Panc1 (cell line): ENCODE data around the gene PRDM12. TPM values are rescaled to one million over a fixed set of nuclear protein-coding genes. Genes with fewer than 3 reads are reported as not detected.

ENCODE experiments used
- ATAC-seq: fragments of 200-7000 bp; cut with Tn5 transposase; 2 replicates; pipeline ENCODE4 v1.9.1; 2020; ENCODE audit warnings: mild to moderate bottlenecking, moderate library complexity
- BruUV-seq: library from RNA; stranded (reverse); fragments of 400-500 nt; replicated peaks from 2 replicates; lab custom pipeline; 2021; lab: Mats Ljungman, UMichigan
- CTCF ChIA-PET: fragments of 300-600 bp; sonication (Branson Sonifier 250); formaldehyde crosslinking; loops from one replicate; lab custom pipeline; 2022; ENCODE audit warnings: antibody characterized with exemption; lab: Charles Lee
- POLR2A ChIA-PET: fragments of 300-600 bp; sonication (Branson Sonifier 250); formaldehyde crosslinking; loops from one replicate; lab custom pipeline; 2022; ENCODE audit warnings: antibody characterized with exemption; lab: Charles Lee
- DNase-seq: peaks from one replicate; pipeline ENCODE4 v3.0.0-alpha.2; 2010; ENCODE audit warnings: low read depth, low spot score
- H3K27ac ChIP-seq: 2 replicates; pipeline ENCODE4 v1.5.1; 2011; ENCODE audit warnings: mild to moderate bottlenecking, low read length, inconsistent platforms
- H3K27me3 ChIP-seq: fragments of 200-500 bp; sonication (Bioruptor generic); 2 replicates; pipeline ENCODE4 v1.6.0; 2014; ENCODE audit warnings: low read length, inconsistent platforms; ENCODE audit not compliant: control insufficient read depth, insufficient read depth
- H3K36me3 ChIP-seq: fragments of 200-500 bp; sonication (Bioruptor generic); 2 replicates; pipeline ENCODE4 v1.5.1; 2014; ENCODE audit warnings: inconsistent platforms, mild to moderate bottlenecking, low read length, moderate library complexity; ENCODE audit not compliant: control insufficient read depth, insufficient read depth
- H3K4me1 ChIP-seq: 2 replicates; pipeline ENCODE4 v1.5.1; 2011; ENCODE audit warnings: inconsistent platforms, mild to moderate bottlenecking, low read length, moderate library complexity; ENCODE audit not compliant: control insufficient read depth, insufficient read depth
- H3K4me3 ChIP-seq, 2 experiments: 2 replicates each; pipeline ENCODE4 v1.5.1; 2011 to 2012; ENCODE audit warnings: low read depth in 2 of 2, low read length in 2 of 2, mild to moderate bottlenecking in 2 of 2, inconsistent platforms in 1 of 2, moderate library complexity in 1 of 2
- H3K9me3 ChIP-seq: fragments of 200-500 bp; sonication (Bioruptor generic); 2 replicates; pipeline ENCODE4 v1.5.1; 2014; ENCODE audit warnings: low read depth, mild to moderate bottlenecking, inconsistent platforms, low read length, moderate library complexity; ENCODE audit not compliant: control insufficient read depth, insufficient read depth
- POLR2AphosphoS5 ChIP-seq: IDR thresholded peaks from 2 replicates; pipeline ENCODE4 v1.6.1; 2012; ENCODE audit warnings: mild to moderate bottlenecking, low read depth, low read length, moderate library complexity
- SIN3A ChIP-seq: IDR thresholded peaks from 2 replicates; pipeline ENCODE4 v1.6.1; 2012; ENCODE audit warnings: low read depth, mild to moderate bottlenecking, low read length, moderate library complexity, borderline replicate concordance; ENCODE audit not compliant: insufficient read depth
- TCF7L2 ChIP-seq: IDR thresholded peaks from 2 replicates; pipeline ENCODE4 v1.6.1; 2011; ENCODE audit warnings: mild to moderate bottlenecking, low read depth, low read length, inconsistent platforms
- in situ Hi-C: cut with HindIII; loops from 2 replicates; pipeline ENCODE4 v1.10.0; 2016; ENCODE audit warnings: low sequenced_read_pairs, low pct_unique_long_range_greater_than_20kb
- intact Hi-C: fragments of 100-400 bp; cut with micrococcal nuclease; formaldehyde crosslinking; loops from one replicate; pipeline ENCODE4 v1.10.0; 2022; ENCODE audit not compliant: unreplicated experiment
- total RNA-seq: library from RNA; stranded (reverse); gene quantifications from one replicate; pipeline ENCODE4 v1.2.1, GENCODE V29; 2021; ENCODE audit not compliant: unreplicated experiment
- TF ChIP-seq, protein P1 (sequence below): fragments of 450-650 bp; IDR thresholded peaks from 2 replicates; pipeline ENCODE4 v1.5.1; 2017; ENCODE audit warnings: mild to moderate bottlenecking
- TF ChIP-seq, protein P2 (sequence below), 2 experiments: IDR thresholded peaks; 2 replicates each; pipeline ENCODE4 v1.6.1; 2011 to 2012; ENCODE audit warnings: low read depth in 2 of 2, control low read depth in 1 of 2, low read length in 1 of 2, mild to moderate bottlenecking in 1 of 2, moderate library complexity in 1 of 2; ENCODE audit not compliant: insufficient read depth in 1 of 2

Gene PRDM12
- total RNA-seq, 1 experiment from 2014 or later, result 0.08 TPM

DNA sequence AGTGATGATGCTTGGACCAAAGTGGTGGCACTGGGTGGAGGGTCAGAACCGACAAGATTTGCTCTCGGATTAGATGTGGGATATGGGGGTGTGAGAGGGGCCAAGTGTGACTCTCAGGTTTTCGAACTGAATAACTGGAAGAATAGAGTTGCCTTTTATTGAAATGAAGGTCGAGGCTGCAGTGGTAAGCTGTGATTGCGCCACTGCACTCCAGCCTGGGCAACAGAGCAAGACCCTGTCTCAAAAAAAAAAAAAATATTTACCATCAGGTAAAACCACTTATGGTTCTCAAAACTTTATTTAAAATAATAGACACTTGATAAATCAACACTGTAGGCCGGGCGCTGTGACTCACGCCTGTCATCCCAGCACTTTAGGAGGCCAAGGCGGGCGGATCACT is 56.4 kb downstream of the PRDM12 start:
- no peaks in the 10 kb centered on the region for H3K27me3 ChIP-seq
- ATAC-seq, result no peak
- H3K36me3 ChIP-seq, result no peaks in the 10 kb centered on the region
- no peaks in the 10 kb centered on the region for H3K9me3 ChIP-seq
- H3K4me3 ChIP-seq, result no peak overlapping the region
- no TSS peak for BruUV-seq
- H3K4me1 ChIP-seq, result no peaks in the 10 kb centered on the region
- no peak for DNase-seq
- intact Hi-C loops, result no loop called here
- in situ Hi-C loops, result no loop called here
- TF ChIP-seq SIN3A (no peak), POLR2AphosphoS5 (no peak), TCF7L2 (no peak)
- TF ChIP-seq, protein P1, sequence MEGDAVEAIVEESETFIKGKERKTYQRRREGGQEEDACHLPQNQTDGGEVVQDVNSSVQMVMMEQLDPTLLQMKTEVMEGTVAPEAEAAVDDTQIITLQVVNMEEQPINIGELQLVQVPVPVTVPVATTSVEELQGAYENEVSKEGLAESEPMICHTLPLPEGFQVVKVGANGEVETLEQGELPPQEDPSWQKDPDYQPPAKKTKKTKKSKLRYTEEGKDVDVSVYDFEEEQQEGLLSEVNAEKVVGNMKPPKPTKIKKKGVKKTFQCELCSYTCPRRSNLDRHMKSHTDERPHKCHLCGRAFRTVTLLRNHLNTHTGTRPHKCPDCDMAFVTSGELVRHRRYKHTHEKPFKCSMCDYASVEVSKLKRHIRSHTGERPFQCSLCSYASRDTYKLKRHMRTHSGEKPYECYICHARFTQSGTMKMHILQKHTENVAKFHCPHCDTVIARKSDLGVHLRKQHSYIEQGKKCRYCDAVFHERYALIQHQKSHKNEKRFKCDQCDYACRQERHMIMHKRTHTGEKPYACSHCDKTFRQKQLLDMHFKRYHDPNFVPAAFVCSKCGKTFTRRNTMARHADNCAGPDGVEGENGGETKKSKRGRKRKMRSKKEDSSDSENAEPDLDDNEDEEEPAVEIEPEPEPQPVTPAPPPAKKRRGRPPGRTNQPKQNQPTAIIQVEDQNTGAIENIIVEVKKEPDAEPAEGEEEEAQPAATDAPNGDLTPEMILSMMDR, result no peak
- TF ChIP-seq, protein P2, sequence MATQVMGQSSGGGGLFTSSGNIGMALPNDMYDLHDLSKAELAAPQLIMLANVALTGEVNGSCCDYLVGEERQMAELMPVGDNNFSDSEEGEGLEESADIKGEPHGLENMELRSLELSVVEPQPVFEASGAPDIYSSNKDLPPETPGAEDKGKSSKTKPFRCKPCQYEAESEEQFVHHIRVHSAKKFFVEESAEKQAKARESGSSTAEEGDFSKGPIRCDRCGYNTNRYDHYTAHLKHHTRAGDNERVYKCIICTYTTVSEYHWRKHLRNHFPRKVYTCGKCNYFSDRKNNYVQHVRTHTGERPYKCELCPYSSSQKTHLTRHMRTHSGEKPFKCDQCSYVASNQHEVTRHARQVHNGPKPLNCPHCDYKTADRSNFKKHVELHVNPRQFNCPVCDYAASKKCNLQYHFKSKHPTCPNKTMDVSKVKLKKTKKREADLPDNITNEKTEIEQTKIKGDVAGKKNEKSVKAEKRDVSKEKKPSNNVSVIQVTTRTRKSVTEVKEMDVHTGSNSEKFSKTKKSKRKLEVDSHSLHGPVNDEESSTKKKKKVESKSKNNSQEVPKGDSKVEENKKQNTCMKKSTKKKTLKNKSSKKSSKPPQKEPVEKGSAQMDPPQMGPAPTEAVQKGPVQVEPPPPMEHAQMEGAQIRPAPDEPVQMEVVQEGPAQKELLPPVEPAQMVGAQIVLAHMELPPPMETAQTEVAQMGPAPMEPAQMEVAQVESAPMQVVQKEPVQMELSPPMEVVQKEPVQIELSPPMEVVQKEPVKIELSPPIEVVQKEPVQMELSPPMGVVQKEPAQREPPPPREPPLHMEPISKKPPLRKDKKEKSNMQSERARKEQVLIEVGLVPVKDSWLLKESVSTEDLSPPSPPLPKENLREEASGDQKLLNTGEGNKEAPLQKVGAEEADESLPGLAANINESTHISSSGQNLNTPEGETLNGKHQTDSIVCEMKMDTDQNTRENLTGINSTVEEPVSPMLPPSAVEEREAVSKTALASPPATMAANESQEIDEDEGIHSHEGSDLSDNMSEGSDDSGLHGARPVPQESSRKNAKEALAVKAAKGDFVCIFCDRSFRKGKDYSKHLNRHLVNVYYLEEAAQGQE (IDR thresholded peaks at IDR 0.05; ENCODE audit: insufficient read depth in 1 of 2, low read depth in 2 of 2, low read length in 1 of 2), result no peak
- ChIA-PET CTCF (no interaction called here), POLR2A (no interaction called here)
- no peak overlapping the region for H3K27ac ChIP-seq

- no peak overlapping the region for H3K4me3 ChIP-seq
- no peaks in the 10 kb centered on the region for H3K9me3 ChIP-seq
- DNase-seq, result no peak
- no peak for ATAC-seq
- ChIA-PET POLR2A (no interaction called here), CTCF (no interaction called here)
- in situ Hi-C loops, result no loop called here
- intact Hi-C loops, result no loop called here
- no peaks in the 10 kb centered on the region for H3K27me3 ChIP-seq
- BruUV-seq, result no TSS peak
- no peaks in the 10 kb centered on the region; the same call in 1 of the 2 replicates for H3K4me1 ChIP-seq
- no peak overlapping the region for H3K27ac ChIP-seq
- TF ChIP-seq TCF7L2 (no peak), SIN3A (no peak), POLR2AphosphoS5 (no peak)
- TF ChIP-seq, protein P2 (IDR thresholded peaks at IDR 0.05; ENCODE audit: insufficient read depth in 1 of 2, low read depth in 2 of 2, low read length in 1 of 2), result no peak
- TF ChIP-seq, protein P1, result no peak
- no peaks in the 10 kb centered on the region for H3K36me3 ChIP-seq
Measured at GRCh38 chr9:130728721-130729120, 64.3 kb downstream of the PRDM12 start.
